Pancreas (tissue), 10 donors: ENCODE results near the gene ACSM3. TPM values are rescaled to one million over a fixed set of nuclear protein-coding genes. Genes with fewer than 3 reads are reported as not detected.

Experiments used
- ATAC-seq, 4 donors: fragments of 200-7000 bp; cut with Tn5 transposase; one replicate each; pipeline versions ENCODE4 v1.8.0 to v1.9.1; 2020; ENCODE audit warnings: mild to moderate bottlenecking in 4 of 4, moderate library complexity in 4 of 4
- DNase-seq, 6 donors: peaks; one replicate each; pipeline ENCODE4 v3.0.0-alpha.2; 2020
- FAIRE-seq: peaks from 2 replicates; lab custom pipeline; 2012; peaks lifted over from hg19 to GRCh38; lab: Jason Lieb, UNC
- H3K27ac ChIP-seq, 4 donors: fragments of 200-600 bp; sonication (generic); 1 replicate in 3 of 4; 2 replicates in 1 of 4; pipeline versions ENCODE4 v1.5.0 to v1.8.0; 2020
- H3K27me3 ChIP-seq, 4 donors: fragments of 200-600 bp; one replicate each; pipeline ENCODE4 v1.8.0; 2021
- H3K36me3 ChIP-seq, 3 donors: fragments of 200-600 bp; sonication (generic) in 1 of 3; one replicate each; pipeline versions ENCODE4 v1.5.0 to v1.8.0; 2020 to 2021
- H3K4me1 ChIP-seq, 3 donors: fragments of 200-600 bp; one replicate each; pipeline ENCODE4 v1.8.0; 2021
- H3K4me3 ChIP-seq, 4 donors: fragments of 200-600 bp; sonication (generic) in 2 of 4; one replicate each; pipeline versions ENCODE4 v1.5.0 to v1.8.0; 2020 to 2021
- H3K9me3 ChIP-seq, 4 donors: fragments of 200-600 bp; one replicate each; pipeline ENCODE4 v1.8.0; 2021
- CTCF ChIP-seq, 4 donors: fragments of 200-600 bp; sonication (generic) in 3 of 4; IDR thresholded peaks; one replicate each; pipeline versions ENCODE4 v1.5.0 to v1.8.0; 2021; ENCODE audit warnings: antibody characterized with exemption in 4 of 4
- WGBS, 2 donors: extraction: QIAGEN DNeasy Blood & Tissue Kit; methylation state at CpG; one replicate each; pipeline ENCODE4 v1.1.7; 2013; 5-methylcytosine and 5-hydroxymethylcytosine counted together
- intact Hi-C, 3 donors: fragments of 100-400 bp; cut with DNase I; formaldehyde crosslinking; loops; one replicate each; pipeline versions ENCODE4 v1.11.1 to v1.14.2; 2022
- polyA plus RNA-seq, 2 donors: library from polyadenylated mRNA; stranded (reverse); fragments of 200-250 nt; gene quantifications; one replicate each; pipeline ENCODE4 v1.2.3, GENCODE V29; 2013
- total RNA-seq, 6 donors: library from RNA; stranded (reverse); fragmentation: NEBNext Ultra II Directional in 4 of 6; extraction: Animal tissue kit (Norgen Biotek cat#: 25700) in 4 of 6; gene quantifications; one replicate each; pipeline versions ENCODE4 v1.2.1 to v1.2.4, GENCODE V29; 2021 to 2023
- donor health status: healthy with polysubstance abuse.
- donor health status: DM: no; HTN: no; CAD: no; lungs with moderate emphysema.
- donor health status: DM: no; HTN: no; CAD: no.
- donor health status: control.
- donor health status: control.
- donor health status: Bipolar disorder and iron deficiency.
- donor health status: DM: yes; HTN: yes; CAD: no.
- donor health status: DM: no; HTN: no; CAD: no.
- donor health status: DM: no; HTN: no; CAD: no.
- donor health status: DM: yes; HTN: yes; CAD: no.

ACSM3 gene
- total and polyA plus RNA-seq, 8 donors: 39.1 to 104 (median 46.7) TPM

- Histone ChIP-seq H3K27ac (peak within 1 kb of the TSS; percentile 86 to 95 (median 90)), H3K36me3 (no peaks in the 10 kb centered on the region), H3K4me1 (peaks cover 0 to 10% (median 9%) of the 10 kb centered on the region in 3 donors), H3K4me3 (peak within 1 kb of the TSS; percentile 69 to 89 (median 80)), H3K27me3 (no peaks in the 10 kb centered on the region), H3K9me3 (no peaks in the 10 kb centered on the region)
- 0% methylated on average over 73 to 74 of the region's 74 CpGs for WGBS, 2 donors
- intact Hi-C loops: no loop called here
- peak in 1 of 4 donors; percentile 10 for TF ChIP-seq CTCF (IDR thresholded peaks at IDR 0.05)
- ATAC-seq (peak; percentile 94 to 98 (median 94)), DNase-seq (peak; percentile 86 to 96 (median 90)), FAIRE-seq (no peak)
Observed at GRCh38 chr16:20806168-20807050, 42.6 kb downstream of the ACSM3 start, which contains the start of the genes ERI2 and REXO5. TSS of gene ERI2 (minus strand) at chr16:20806472. CDS start at chr16:20806430, 42 bp downstream. TSS of gene REXO5 (plus strand) at chr16:20806527. CDS start at chr16:20806954, 427 bp downstream.

- no peaks in the 10 kb centered on the region for H3K27me3 ChIP-seq
- H3K4me3 ChIP-seq: no peak overlapping the region
- no peak for ATAC-seq
- no peak for TF ChIP-seq CTCF (IDR thresholded peaks at IDR 0.05)
- no peak overlapping the region for H3K27ac ChIP-seq
- peak in 2 of 6 donors; percentile 22 to 41 for DNase-seq
- no peaks in the 10 kb centered on the region for H3K9me3 ChIP-seq
- peaks cover 0 to 10% (median 9%) of the 10 kb centered on the region in 3 donors for H3K4me1 ChIP-seq
- intact Hi-C loops: no loop called here
- WGBS, 2 donors: 89 to 91% methylated on average over 11 of the region's 11 CpGs
- H3K36me3 ChIP-seq: no peaks in the 10 kb centered on the region
- FAIRE-seq: no peak
Observed at GRCh38 chr16:20807862-20808261, 44.0 kb downstream of the ACSM3 start.

- intact Hi-C loops: no loop called here
- TF ChIP-seq CTCF (IDR thresholded peaks at IDR 0.05): no peak
- H3K27ac ChIP-seq: no peak overlapping the region
- DNase-seq: no peak
- no peaks in the 10 kb centered on the region for H3K36me3 ChIP-seq
- no peaks in the 10 kb centered on the region for H3K27me3 ChIP-seq
- 89 to 94% methylated on average over 10 of the region's 10 CpGs for WGBS, 2 donors
- no peak overlapping the region for H3K4me3 ChIP-seq
- no peak for FAIRE-seq
- H3K9me3 ChIP-seq: no peaks in the 10 kb centered on the region
- H3K4me1 ChIP-seq: no peaks in the 10 kb centered on the region
- ATAC-seq: no peak
Observed at GRCh38 chr16:20811889-20812439, 48.1 kb downstream of the ACSM3 start.

GRCh38 chr16:20812510-20812909 is 48.7 kb downstream of the ACSM3 start:
- FAIRE-seq: no peak
- no peak for DNase-seq
- intact Hi-C loops: no loop called here
- Histone ChIP-seq H3K36me3 (no peaks in the 10 kb centered on the region), H3K4me3 (no peak overlapping the region), H3K9me3 (no peaks in the 10 kb centered on the region), H3K27ac (no peak overlapping the region), H3K4me1 (no peaks in the 10 kb centered on the region), H3K27me3 (no peaks in the 10 kb centered on the region)
- no peak for TF ChIP-seq CTCF (IDR thresholded peaks at IDR 0.05)
- no peak for ATAC-seq
- WGBS, 2 donors: 75 to 78% methylated on average over 2 of the region's 2 CpGs
